ENCODE measurements around the gene MUC2.

Gene MUC2

DNA sequence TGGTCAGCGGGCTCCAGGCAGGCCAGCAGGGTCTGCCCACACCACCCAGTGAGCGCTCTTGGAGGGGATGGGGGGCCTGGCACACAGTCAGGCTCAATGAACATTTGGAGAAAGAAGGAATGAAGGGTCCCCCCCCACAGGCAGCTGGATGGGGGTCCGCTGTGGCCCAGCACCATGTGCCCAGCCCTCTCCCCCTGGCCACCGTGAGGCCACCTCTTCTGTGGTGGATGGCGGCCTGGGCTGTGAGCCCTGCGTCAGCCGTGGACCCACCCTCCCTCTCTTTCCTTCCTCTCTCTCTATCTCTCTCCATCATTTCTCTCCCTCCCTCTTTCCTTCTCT is 48.0 kb downstream of the MUC2 start:
- DNase-seq = no peak

- DNase-seq = no peak
Measured at GRCh38 chr11:1123970-1124369, 49.3 kb downstream of the MUC2 start.

Data from effector CD4-positive, alpha-beta T cell (primary cell).